ENCODE results near the gene ASCL2.
"Not testable (repeated sequence)": the region's sequence is repeated elsewhere in the genome, so short reads cannot be mapped to it uniquely, and the experiment has no call there.

Gene ASCL2

GRCh38 chr11:2294926-2295290 is 24.5 kb upstream of the ASCL2 start:
- DNase-seq (ENCODE audit: extremely low read depth, low read depth) = no peak

GRCh38 chr11:2293984-2294925 is 23.9 kb upstream of the ASCL2 start:
- no peak for TF ChIP-seq CTCF (IDR thresholded peaks at IDR 0.05; ENCODE audit: low read depth, low read length)
- DNase-seq (ENCODE audit: extremely low read depth, low read depth) = no peak

More at GRCh38 chr11:2294926-2295290, 24.5 kb upstream of the ASCL2 start:
- TF ChIP-seq CTCF (IDR thresholded peaks at IDR 0.05; ENCODE audit: low read depth, low read length) = no peak

- no peak for DNase-seq (ENCODE audit: extremely low read depth, low read depth)
- TF ChIP-seq CTCF (IDR thresholded peaks at IDR 0.05; ENCODE audit: low read depth, low read length) = no peak
Observed at GRCh38 chr11:2293531-2293971, 23.2 kb upstream of the ASCL2 start.

- DNase-seq (ENCODE audit: extremely low read depth, low read depth) = no peak
- no peak for TF ChIP-seq CTCF (IDR thresholded peaks at IDR 0.05; ENCODE audit: low read depth, low read length)
Observed at GRCh38 chr11:2290351-2290841, 20.0 kb upstream of the ASCL2 start.

- no peak for DNase-seq (ENCODE audit: extremely low read depth, low read depth)
- TF ChIP-seq CTCF (IDR thresholded peaks at IDR 0.05; ENCODE audit: low read depth, low read length) = no peak
Observed at GRCh38 chr11:2289859-2290258, 19.5 kb upstream of the ASCL2 start.

- no peak for DNase-seq (ENCODE audit: extremely low read depth, low read depth)
- TF ChIP-seq CTCF (IDR thresholded peaks at IDR 0.05; ENCODE audit: low read depth, low read length) = no peak
Observed at GRCh38 chr11:2289350-2289749, 19.0 kb upstream of the ASCL2 start.

GRCh38 chr11:2287091-2287490 is 16.7 kb upstream of the ASCL2 start:
- no peak for DNase-seq (ENCODE audit: extremely low read depth, low read depth)
- no peak for TF ChIP-seq CTCF (IDR thresholded peaks at IDR 0.05; ENCODE audit: low read depth, low read length)

GRCh38 chr11:2286350-2286749 is 16.0 kb upstream of the ASCL2 start:
- DNase-seq (ENCODE audit: extremely low read depth, low read depth) = not testable (repeated sequence)
